H1 (cell line): ENCODE data around the gene STAT5A. TPM values are rescaled to one million over a fixed set of nuclear protein-coding genes. Genes with fewer than 3 reads are reported as not detected.
"Not testable (repeated sequence)": the region's sequence is repeated elsewhere in the genome, so short reads cannot be mapped to it uniquely, and the experiment has no call there.

Experiments
- CTCF ChIA-PET: fragments of 300-600 bp; sonication (Branson Sonifier 250); formaldehyde crosslinking; loops from one replicate; lab custom pipeline; 2021; ENCODE audit not compliant: partially characterized antibody; lab: Charles Lee
- POLR2A ChIA-PET: fragments of 300-600 bp; sonication (Branson Sonifier 250); formaldehyde crosslinking; loops from one replicate; lab custom pipeline; 2021; ENCODE audit warnings: inconsistent platforms; ENCODE audit not compliant: partially characterized antibody; lab: Charles Lee
- DNase-seq, 2 experiments: peaks; one replicate each; pipeline versions ENCODE4 v3.0.0 to v3.0.0-alpha.2; 2010 to 2022; ENCODE audit warnings: low spot score in 2 of 2, low read depth in 1 of 2, mixed read lengths in 1 of 2
- FAIRE-seq: peaks from 2 replicates; lab custom pipeline; 2011; peaks lifted over from hg19 to GRCh38; lab: Jason Lieb, UNC
- H2AFZ ChIP-seq: 2 replicates; pipeline ENCODE4 v1.8.1; 2012; ENCODE audit warnings: low read length, inconsistent platforms
- H2AK5ac ChIP-seq: 2 replicates; pipeline ENCODE4 v1.6.1; 2013; ENCODE audit warnings: low read depth, low read length
- H2BK120ac ChIP-seq: replicated peaks from 2 replicates; pipeline ENCODE3; 2013; ENCODE audit warnings: low read depth, low read length, inconsistent platforms
- H2BK12ac ChIP-seq: 2 replicates; pipeline ENCODE4 v1.6.1; 2013; ENCODE audit warnings: low read depth, low read length
- H2BK15ac ChIP-seq: 2 replicates; pipeline ENCODE4 v1.6.1; 2013; ENCODE audit warnings: low read length
- H2BK20ac ChIP-seq: 2 replicates; pipeline ENCODE4 v1.6.1; 2013; ENCODE audit warnings: low read length
- H2BK5ac ChIP-seq: 2 replicates; pipeline ENCODE4 v1.6.1; 2013; ENCODE audit warnings: low read depth, low read length
- H3K14ac ChIP-seq: 2 replicates; pipeline ENCODE4 v1.6.1; 2013; ENCODE audit warnings: inconsistent platforms; ENCODE audit not compliant: insufficient read length
- H3K18ac ChIP-seq: 2 replicates; pipeline ENCODE4 v1.6.1; 2013; ENCODE audit warnings: low read length; ENCODE audit errors: extremely low read depth
- H3K23ac ChIP-seq: 2 replicates; pipeline ENCODE4 v1.6.1; 2013; ENCODE audit warnings: inconsistent platforms; ENCODE audit not compliant: insufficient read length
- H3K23me2 ChIP-seq: 2 replicates; pipeline ENCODE4 v1.6.1; 2013; ENCODE audit warnings: low read depth, low read length
- H3K27ac ChIP-seq: 2 replicates; pipeline ENCODE4 v1.6.1; 2011; ENCODE audit warnings: low read depth, low read length, inconsistent platforms
- H3K27me3 ChIP-seq, 4 experiments: replicated peaks in 1 of 4; 1 replicate in 1 of 4; 2 replicates in 3 of 4; pipeline versions ENCODE4 v1.6.1 to v1.8.1; 2011 to 2013; ENCODE audit warnings: low read length in 3 of 4, mild to moderate bottlenecking in 3 of 4, inconsistent platforms in 2 of 4, mixed read lengths in 2 of 4, moderate library complexity in 1 of 4; ENCODE audit not compliant: control insufficient read depth in 3 of 4, insufficient read depth in 3 of 4; ENCODE audit errors: extremely low read depth in 1 of 4
- H3K36me3 ChIP-seq, 4 experiments: 2 replicates each; pipeline versions ENCODE4 v1.6.1 to v1.8.1; 2011 to 2013; ENCODE audit warnings: mild to moderate bottlenecking in 4 of 4, low read length in 3 of 4, moderate library complexity in 2 of 4, control low read depth in 1 of 4, inconsistent platforms in 1 of 4; ENCODE audit not compliant: insufficient read depth in 4 of 4, control insufficient read depth in 2 of 4
- H3K4ac ChIP-seq: replicated peaks from 2 replicates; pipeline ENCODE3; 2013; ENCODE audit warnings: low read length, low read depth, mixed read lengths, inconsistent platforms; ENCODE audit not compliant: insufficient read length
- H3K4me1 ChIP-seq, 4 experiments: replicated peaks in 1 of 4; 1 replicate in 1 of 4; 2 replicates in 3 of 4; pipeline versions ENCODE4 v1.6.1 to v1.8.1; 2011 to 2013; ENCODE audit warnings: low read length in 3 of 4, inconsistent platforms in 2 of 4, mixed read lengths in 1 of 4; ENCODE audit not compliant: insufficient read depth in 4 of 4, control insufficient read depth in 3 of 4
- H3K4me2 ChIP-seq, 2 experiments: 2 replicates each; pipeline versions ENCODE4 v1.6.1 to v1.8.1; 2011 to 2013; ENCODE audit warnings: low read depth in 2 of 2, low read length in 2 of 2, control low read depth in 1 of 2, inconsistent platforms in 1 of 2, mild to moderate bottlenecking in 1 of 2; ENCODE audit not compliant: insufficient read depth in 1 of 2
- H3K4me3 ChIP-seq, 4 experiments: fragments of 200-600, 300-600 bp in 1 of 4; sonication (generic), shearing (Covaris generic), sonication (Bioruptor Twin) in 1 of 4; 2 replicates each; pipeline versions ENCODE4 v1.5.1 to v1.8.1; 2011 to 2016; ENCODE audit warnings: low read length in 4 of 4, low read depth in 3 of 4, control low read depth in 2 of 4, inconsistent platforms in 2 of 4, mild to moderate bottlenecking in 2 of 4, mixed read lengths in 1 of 4, moderate library complexity in 1 of 4; ENCODE audit not compliant: insufficient read depth in 2 of 4; ENCODE audit errors: extremely low read depth in 1 of 4
- H3K56ac ChIP-seq: replicated peaks from 2 replicates; pipeline ENCODE3; 2013; ENCODE audit warnings: low read depth, mild to moderate bottlenecking, mixed read lengths, low read length, inconsistent platforms; ENCODE audit not compliant: insufficient read length
- H3K79me1 ChIP-seq: 2 replicates; pipeline ENCODE4 v1.6.1; 2013; ENCODE audit warnings: low read depth, low read length, control low read depth
- H3K79me2 ChIP-seq, 2 experiments: 2 replicates each; pipeline versions ENCODE4 v1.6.1 to v1.8.1; 2012 to 2013; ENCODE audit warnings: low read length in 2 of 2, mild to moderate bottlenecking in 2 of 2, inconsistent platforms in 1 of 2; ENCODE audit not compliant: insufficient read depth in 2 of 2, control insufficient read depth in 1 of 2
- H3K9ac ChIP-seq, 4 experiments: replicated peaks in 1 of 4; 1 replicate in 1 of 4; 2 replicates in 3 of 4; pipeline versions ENCODE4 v1.6.1 to v1.8.1; 2011 to 2013; ENCODE audit warnings: low read depth in 3 of 4, low read length in 3 of 4, control low read depth in 2 of 4, mild to moderate bottlenecking in 2 of 4, moderate library complexity in 2 of 4, inconsistent platforms in 1 of 4; ENCODE audit errors: extremely low read depth in 1 of 4
- H3K9me3 ChIP-seq, 2 experiments: 2 replicates each; pipeline versions ENCODE4 v1.6.1 to v1.8.1; 2012 to 2013; ENCODE audit warnings: mild to moderate bottlenecking in 2 of 2, moderate library complexity in 2 of 2, control low read depth in 1 of 2, inconsistent platforms in 1 of 2, low read depth in 1 of 2, low read length in 1 of 2, mixed read lengths in 1 of 2; ENCODE audit not compliant: insufficient read depth in 2 of 2
- H4K20me1 ChIP-seq, 2 experiments: replicated peaks in 1 of 2; 2 replicates each; pipeline versions ENCODE3 to v1.8.1; 2011 to 2013; ENCODE audit warnings: inconsistent platforms in 2 of 2, low read length in 2 of 2, mild to moderate bottlenecking in 1 of 2; ENCODE audit not compliant: insufficient read depth in 2 of 2, control insufficient read depth in 1 of 2
- H4K5ac ChIP-seq: 2 replicates; pipeline ENCODE4 v1.6.1; 2013; ENCODE audit warnings: low read length, low read depth, mixed read lengths, inconsistent platforms; ENCODE audit not compliant: insufficient read length
- H4K8ac ChIP-seq: 2 replicates; pipeline ENCODE4 v1.8.0; 2013; ENCODE audit warnings: mild to moderate bottlenecking, moderate library complexity, low read length, inconsistent platforms; ENCODE audit not compliant: insufficient read depth; ENCODE audit errors: extremely low read depth
- H4K91ac ChIP-seq: replicated peaks from 2 replicates; pipeline ENCODE3; 2013; ENCODE audit warnings: low read length, mixed read lengths, inconsistent platforms; ENCODE audit not compliant: insufficient read length
- WGBS, 2 experiments: shearing (Covaris generic) in 1 of 2; methylation state at CpG; one replicate each; pipeline versions ENCODE4 v1.1.6 to v1.1.7; 2013 to 2015; ENCODE audit warnings: low lambda C conversion rate in 2 of 2, mixed read lengths in 2 of 2, inconsistent platforms in 1 of 2, low coverage in 1 of 2, missing lambda C conversion rate in 1 of 2; ENCODE audit not compliant: insufficient replicate concordance in 2 of 2, insufficient coverage in 1 of 2, insufficient read length in 1 of 2; ENCODE audit errors: extremely low coverage in 1 of 2, missing lambda C conversion rate in 1 of 2; 5-methylcytosine and 5-hydroxymethylcytosine counted together
- polyA plus RNA-seq, 7 experiments: library from polyadenylated mRNA; depleted of rRNA in 3 of 7; stranded (reverse) in 5 of 7; unstranded in 2 of 7; fragments of >200 nt in 5 of 7; fragments of 200-250 nt in 2 of 7; gene quantifications; 1 replicate in 5 of 7; 2 replicates in 1 of 7; 4 replicates in 1 of 7; pipeline versions ENCODE4 v1.2.1 to v1.2.3, GENCODE V29; 2011 to 2013; ENCODE audit warnings: missing spikeins in 2 of 7, mixed read lengths in 2 of 7
- total RNA-seq: library from RNA; stranded (reverse); fragmentation: NEBNext Ultra II Directional; extraction: Animal tissue kit (Norgen Biotek cat#: 25700); gene quantifications from 2 replicates; pipeline ENCODE4 v1.2.1, GENCODE V29; 2021

Gene STAT5A
- total and polyA plus RNA-seq, 2 of the 8 experiments (the other 6 are each of a cell fraction or from before 2014, with no cell fraction given), result 4.2 to 5.4 TPM

DNA sequence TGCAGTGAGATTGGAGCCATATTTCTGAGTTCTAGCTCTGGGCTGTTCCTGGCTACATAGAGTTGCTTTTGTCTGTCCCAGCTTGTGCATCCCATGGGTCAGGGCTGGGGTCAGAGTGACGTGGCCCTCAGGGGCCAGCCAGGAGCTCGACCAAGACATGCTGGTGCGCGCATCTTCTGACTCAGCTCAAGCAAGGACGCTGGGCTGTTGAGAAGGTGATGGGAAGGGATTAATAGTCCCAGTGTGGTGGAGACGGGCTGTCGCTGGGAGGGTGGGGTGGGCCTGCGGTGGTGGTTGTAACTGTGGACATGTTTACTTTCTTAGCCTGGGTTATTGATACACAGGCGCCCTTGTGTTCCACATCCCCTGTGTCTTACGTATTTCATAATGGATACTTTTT, 9.5 kb downstream of the STAT5A start:
- not testable (repeated sequence) for H3K14ac ChIP-seq, H3K4me1 ChIP-seq, H3K4ac ChIP-seq, H3K56ac ChIP-seq, H2BK120ac ChIP-seq, H2AFZ ChIP-seq, H3K79me2 ChIP-seq, FAIRE-seq, H3K23me2 ChIP-seq, H4K20me1 ChIP-seq, H4K91ac ChIP-seq, H4K8ac ChIP-seq, H2BK20ac ChIP-seq, H2AK5ac ChIP-seq, H4K5ac ChIP-seq, H2BK12ac ChIP-seq, H3K23ac ChIP-seq, H3K9me3 ChIP-seq, H3K18ac ChIP-seq, H3K9ac ChIP-seq, H2BK5ac ChIP-seq, H3K27ac ChIP-seq, DNase-seq, H3K36me3 ChIP-seq, H3K27me3 ChIP-seq, H3K4me2 ChIP-seq, H3K4me3 ChIP-seq, H3K79me1 ChIP-seq, H2BK15ac ChIP-seq
- ChIA-PET POLR2A (interaction anchor here (2.0 kb wide), 1 partner anchor 9 kb away, joined by 7 read pairs; the partner anchor contains the start of gene STAT5A), CTCF (interaction anchor here (0.7 to 1.4 kb wide), 3 partner anchors 75 to 1821 kb away, joined by 3 to 4 read pairs (median 4); no protein-coding TSS in a partner anchor)
- WGBS, 2 experiments, result 93% methylated on average over 9 of the region's 10 CpGs; no CpG with 5 or more reads in 1 of the 2 experiments

DNA sequence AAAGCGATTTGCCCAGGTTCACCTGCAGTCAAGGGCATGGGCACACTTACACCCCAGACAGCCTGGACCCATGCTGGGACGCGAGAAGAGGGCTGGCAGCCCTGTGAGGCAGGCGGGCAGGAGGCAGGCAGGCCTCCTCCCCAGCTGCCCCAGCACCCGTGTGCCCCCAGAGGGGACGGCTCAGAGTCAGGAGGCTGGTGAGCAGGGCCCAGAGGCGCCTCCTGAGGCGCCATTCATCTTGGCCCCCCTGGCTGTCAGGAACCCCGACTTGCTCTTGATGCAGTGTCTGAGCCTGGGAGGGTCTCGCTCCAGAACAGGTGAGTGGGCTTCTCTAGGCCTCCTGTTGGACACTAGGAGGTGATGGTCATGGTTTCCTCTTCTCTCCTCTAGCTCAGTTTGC, 11.1 kb downstream of the STAT5A start:
- H3K36me3 ChIP-seq, H3K9me3 ChIP-seq, H4K91ac ChIP-seq, FAIRE-seq, H3K56ac ChIP-seq, H3K18ac ChIP-seq, H4K8ac ChIP-seq, H3K4me1 ChIP-seq, H2AFZ ChIP-seq, H4K5ac ChIP-seq, H4K20me1 ChIP-seq, H3K9ac ChIP-seq, H3K4me3 ChIP-seq, H2BK20ac ChIP-seq, H3K14ac ChIP-seq, DNase-seq, H3K23ac ChIP-seq, H3K23me2 ChIP-seq, H3K27me3 ChIP-seq, H3K79me2 ChIP-seq, H2BK5ac ChIP-seq, H3K27ac ChIP-seq, H3K79me1 ChIP-seq, H2BK120ac ChIP-seq, H3K4ac ChIP-seq, H3K4me2 ChIP-seq, H2BK15ac ChIP-seq, H2AK5ac ChIP-seq, H2BK12ac ChIP-seq: not testable (repeated sequence)
- ChIA-PET POLR2A (interaction anchor here (1.1 to 2.0 kb wide), 2 partner anchors 11 to 12 kb away, joined by 3 to 7 read pairs; partner anchors contain the start of gene STAT5A), CTCF (interaction anchor here (4.8 kb wide), 1 partner anchor 12 kb away, joined by 43 read pairs; no protein-coding TSS in a partner anchor)
- WGBS, 2 experiments, result 90% methylated on average over 9 of the region's 10 CpGs; no CpG with 5 or more reads in 1 of the 2 experiments
